IMR-90 (cell line): ENCODE measurements around the gene UNC13A. TPM values are rescaled to one million over a fixed set of nuclear protein-coding genes. Genes with fewer than 3 reads are reported as not detected.

ENCODE experiments used
- ATAC-seq: fragments of 200-7000 bp; cut with Tn5 transposase; 2 replicates; pipeline ENCODE4 v1.9.1; 2020; ENCODE audit warnings: low read depth, mild to moderate bottlenecking, moderate library complexity
- BruUV-seq: library from RNA; stranded (reverse); fragments of 400-500 nt; replicated peaks from 2 replicates; lab custom pipeline; 2021; lab: Mats Ljungman, UMichigan
- CTCF ChIA-PET: fragments of 300-600 bp; formaldehyde crosslinking; extraction: SDS; loops from one replicate; lab custom pipeline; 2021; ENCODE audit warnings: antibody characterized with exemption; lab: Yijun Ruan, JAX
- POLR2A ChIA-PET: fragments of 300-600 bp; sonication (Branson Sonifier 250); formaldehyde crosslinking; loops from one replicate; lab custom pipeline; 2022; ENCODE audit warnings: antibody characterized with exemption; ENCODE audit not compliant: unreplicated experiment; lab: Charles Lee
- DNase-seq: peaks from one replicate; pipeline ENCODE4 v3.0.0; 2013
- H2AFZ ChIP-seq: replicated peaks from 2 replicates; pipeline ENCODE3; 2013; ENCODE audit warnings: low read length, mild to moderate bottlenecking; ENCODE audit not compliant: poor library complexity
- H2AK5ac ChIP-seq: 2 replicates; pipeline ENCODE4 v1.6.1; 2013; ENCODE audit warnings: low read depth, low read length, inconsistent platforms
- H2AK9ac ChIP-seq: replicated peaks from 2 replicates; pipeline ENCODE3; 2013; ENCODE audit warnings: mild to moderate bottlenecking, low read depth, low read length, moderate library complexity; ENCODE audit not compliant: poor library complexity
- H2BK120ac ChIP-seq: 2 replicates; pipeline ENCODE4 v1.6.1; 2013; ENCODE audit warnings: low read depth, low read length, inconsistent platforms
- H2BK15ac ChIP-seq: 3 replicates; pipeline ENCODE4 v1.6.1; 2013; ENCODE audit warnings: low read depth, low read length, inconsistent platforms
- H2BK20ac ChIP-seq: 2 replicates; pipeline ENCODE4 v1.6.1; 2013; ENCODE audit warnings: low read depth, mild to moderate bottlenecking, inconsistent platforms, low read length, moderate library complexity
- H2BK5ac ChIP-seq: 2 replicates; pipeline ENCODE4 v1.6.1; 2013; ENCODE audit warnings: mild to moderate bottlenecking, low read depth, low read length, inconsistent platforms; ENCODE audit not compliant: poor library complexity, severe bottlenecking
- H3K14ac ChIP-seq: replicated peaks from 2 replicates; pipeline ENCODE4 v1.6.1; 2013; ENCODE audit warnings: low read depth, low read length, inconsistent platforms
- H3K18ac ChIP-seq: 2 replicates; pipeline ENCODE4 v1.6.1; 2013; ENCODE audit warnings: low read depth, low read length, control low read depth
- H3K23ac ChIP-seq: 2 replicates; pipeline ENCODE4 v1.6.1; 2013; ENCODE audit warnings: low read depth, low read length, inconsistent platforms
- H3K27ac ChIP-seq: 2 replicates; pipeline ENCODE4 v1.5.1; 2013; ENCODE audit warnings: mild to moderate bottlenecking, control low read depth, low read length; ENCODE audit not compliant: insufficient read depth
- H3K27me3 ChIP-seq: 2 replicates; pipeline ENCODE4 v1.6.1; 2013; ENCODE audit warnings: low read length; ENCODE audit not compliant: control insufficient read depth, insufficient read depth
- H3K36me3 ChIP-seq: 2 replicates; pipeline ENCODE4 v1.6.1; 2013; ENCODE audit warnings: low read length, mixed read lengths; ENCODE audit not compliant: control insufficient read depth, insufficient read depth
- H3K4ac ChIP-seq: 2 replicates; pipeline ENCODE4 v1.6.1; 2013; ENCODE audit warnings: low read depth, low read length, inconsistent platforms
- H3K4me1 ChIP-seq: 2 replicates; pipeline ENCODE4 v1.6.1; 2013; ENCODE audit warnings: low read length, mixed read lengths; ENCODE audit not compliant: control insufficient read depth, insufficient read depth
- H3K4me2 ChIP-seq: 2 replicates; pipeline ENCODE4 v1.6.1; 2013; ENCODE audit warnings: low read depth, mild to moderate bottlenecking, control low read depth, low read length, moderate library complexity
- H3K4me3 ChIP-seq: 2 replicates; pipeline ENCODE4 v1.5.1; 2013; ENCODE audit warnings: low read depth, mild to moderate bottlenecking, control low read depth, low read length, moderate library complexity; ENCODE audit not compliant: insufficient read depth
- H3K56ac ChIP-seq: 2 replicates; pipeline ENCODE4 v1.6.1; 2013; ENCODE audit warnings: low read length, inconsistent platforms; ENCODE audit not compliant: insufficient read depth; ENCODE audit errors: extremely low read depth
- H3K79me1 ChIP-seq, 2 experiments: 2 replicates each; pipeline ENCODE4 v1.6.1; 2013; ENCODE audit warnings: low read length in 2 of 2, inconsistent platforms in 1 of 2, low read depth in 1 of 2
- H3K9ac ChIP-seq: 2 replicates; pipeline ENCODE4 v1.6.1; 2013; ENCODE audit warnings: low read depth, low read length, control low read depth
- H3K9me1 ChIP-seq: 2 replicates; pipeline ENCODE4 v1.6.1; 2013; ENCODE audit warnings: low read length, inconsistent platforms; ENCODE audit not compliant: insufficient read depth
- H3K9me3 ChIP-seq: 2 replicates; pipeline ENCODE4 v1.6.1; 2013; ENCODE audit warnings: low read length; ENCODE audit not compliant: control insufficient read depth, insufficient read depth
- H4K20me1 ChIP-seq: 2 replicates; pipeline ENCODE4 v1.6.1; 2013; ENCODE audit warnings: low read length, inconsistent platforms; ENCODE audit not compliant: insufficient read depth
- H4K5ac ChIP-seq: 2 replicates; pipeline ENCODE4 v1.6.1; 2013; ENCODE audit warnings: mild to moderate bottlenecking, low read depth, low read length, control low read depth
- H4K8ac ChIP-seq, 2 experiments: 2 replicates each; pipeline ENCODE4 v1.6.1; 2013; ENCODE audit warnings: low read depth in 2 of 2, low read length in 2 of 2, control low read depth in 1 of 2, inconsistent platforms in 1 of 2
- H4K91ac ChIP-seq: 2 replicates; pipeline ENCODE4 v1.6.1; 2013; ENCODE audit warnings: low read depth, low read length, inconsistent platforms; ENCODE audit not compliant: insufficient read depth
- BHLHE40 ChIP-seq: fragments of 150-350 bp; IDR thresholded peaks from 2 replicates; pipeline ENCODE4 v1.6.1; 2016; ENCODE audit warnings: mild to moderate bottlenecking, low read depth, low read length
- CEBPB ChIP-seq: IDR thresholded peaks from 2 replicates; pipeline ENCODE4 v1.6.1; 2012; ENCODE audit warnings: low read depth, low read length, improper control_type of control experiment
- CHD1 ChIP-seq: IDR thresholded peaks from 2 replicates; pipeline ENCODE4 v1.6.1; 2012; ENCODE audit warnings: low read depth, low read length, improper control_type of control experiment
- FOS ChIP-seq: fragments of 150-350 bp; IDR thresholded peaks from 2 replicates; pipeline ENCODE4 v1.6.1; 2016; ENCODE audit warnings: low read depth, low read length
- MAFK ChIP-seq: IDR thresholded peaks from 2 replicates; pipeline ENCODE4 v1.6.1; 2012; ENCODE audit warnings: low read depth, low read length, improper control_type of control experiment
- MAZ ChIP-seq: IDR thresholded peaks from 2 replicates; pipeline ENCODE4 v1.6.1; 2012; ENCODE audit warnings: low read depth, mild to moderate bottlenecking, low read length, improper control_type of control experiment, moderate library complexity, borderline replicate concordance
- MXI1 ChIP-seq: IDR thresholded peaks from 2 replicates; pipeline ENCODE4 v1.6.1; 2012; ENCODE audit warnings: low read depth, mild to moderate bottlenecking, low read length, moderate library complexity, borderline replicate concordance
- NFE2L2 ChIP-seq: fragments of 150-350 bp; IDR thresholded peaks from 2 replicates; pipeline ENCODE4 v1.6.1; 2016; ENCODE audit warnings: low read depth, mild to moderate bottlenecking, low read length
- POLR2A ChIP-seq: IDR thresholded peaks from 2 replicates; pipeline ENCODE4 v1.6.1; 2012; ENCODE audit warnings: mild to moderate bottlenecking, low read depth, low read length
- RAD21 ChIP-seq: IDR thresholded peaks from 2 replicates; pipeline ENCODE4 v1.6.1; 2012; ENCODE audit warnings: low read length, improper control_type of control experiment
- RCOR1 ChIP-seq: IDR thresholded peaks from 2 replicates; pipeline ENCODE4 v1.6.1; 2012; ENCODE audit warnings: mild to moderate bottlenecking, low read length, improper control_type of control experiment; ENCODE audit not compliant: insufficient replicate concordance
- RFX5 ChIP-seq: IDR thresholded peaks from 2 replicates; pipeline ENCODE4 v1.8.0; 2012; ENCODE audit warnings: low read depth, mild to moderate bottlenecking, low read length, moderate library complexity
- SMC3 ChIP-seq: fragments of 150-350 bp; IDR thresholded peaks from 2 replicates; pipeline ENCODE4 v1.6.1; 2016; ENCODE audit warnings: low read depth, mild to moderate bottlenecking, antibody characterized with exemption, low read length, moderate library complexity
- WGBS, 2 experiments: methylation state at CpG; one replicate each; pipeline versions ENCODE4 v1.1.5 to v1.1.7; 2013; ENCODE audit warnings: missing lambda C conversion rate in 2 of 2; ENCODE audit not compliant: insufficient read length in 1 of 2; ENCODE audit errors: extremely low coverage in 2 of 2; 5-methylcytosine and 5-hydroxymethylcytosine counted together
- dilution Hi-C: fragments of 300-500 bp; cut with HindIII; formaldehyde crosslinking; loops from one replicate; pipeline ENCODE4 v1.14.3; 2018; ENCODE audit warnings: low sequenced_read_pairs; ENCODE audit not compliant: unreplicated experiment
- in situ Hi-C: fragments of 300-500 bp; cut with MboI; formaldehyde crosslinking; loops from 3 replicates; pipeline ENCODE4 v1.14.3; 2019; ENCODE audit warnings: low sequenced_read_pairs, inconsistent platforms, mixed read lengths
- intact Hi-C: fragments of 100-400 bp; cut with micrococcal nuclease; formaldehyde crosslinking; loops from 2 replicates; pipeline ENCODE4 v1.10.0; 2022
- polyA plus RNA-seq, 3 experiments: library from polyadenylated mRNA; depleted of rRNA; stranded (reverse); fragments of >200 nt; gene quantifications; 2 replicates each; pipeline ENCODE4 v1.2.3, GENCODE V29; 2012; ENCODE audit warnings: low replicate concordance in 1 of 3
- total RNA-seq: library from RNA; depleted of rRNA; stranded (reverse); fragments of >200 nt; gene quantifications from 2 replicates; pipeline ENCODE4 v1.2.3, GENCODE V29; 2012
- TF ChIP-seq, protein P1 (sequence below): fragments of 150-350 bp; IDR thresholded peaks from 2 replicates; pipeline ENCODE4 v1.6.1; 2017; ENCODE audit warnings: mild to moderate bottlenecking, antibody characterized with exemption, low read length, low read depth
- TF ChIP-seq, protein P2 (sequence below): fragments of 150-350 bp; IDR thresholded peaks from 2 replicates; pipeline ENCODE4 v1.6.1; 2016; ENCODE audit warnings: low read depth, mild to moderate bottlenecking, low read length, moderate library complexity, borderline replicate concordance
- TF ChIP-seq, protein P3 (sequence below): conservative IDR thresholded peaks from 2 replicates; pipeline ENCODE4 v1.5.1; 2012; ENCODE audit warnings: mild to moderate bottlenecking, low read depth, low read length, improper control_type of control experiment

The UNC13A gene
- total and polyA plus RNA-seq, 2 of the 4 experiments (the other 2 are of a cell fraction): 0.18 to 0.22 TPM

DNA sequence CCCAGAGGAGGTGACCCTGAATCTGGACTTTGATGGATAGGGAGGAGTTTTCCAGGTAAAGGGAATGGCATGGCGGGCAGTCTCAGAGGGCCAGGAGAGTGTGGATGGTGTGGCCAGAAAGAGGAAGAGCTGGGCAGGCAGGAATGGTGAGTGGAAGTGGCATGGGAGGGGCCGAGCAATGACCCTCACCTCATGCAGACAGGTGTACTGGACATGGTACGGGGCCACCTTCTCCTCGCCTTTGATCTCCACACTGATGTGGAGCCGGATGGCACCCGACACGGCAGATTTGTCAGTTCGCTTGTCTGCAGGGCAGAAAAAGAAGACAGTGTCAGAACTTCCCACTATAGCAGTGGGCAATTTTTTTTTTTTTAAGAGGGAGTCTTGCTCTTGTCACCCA is 45.5 kb downstream of the UNC13A start:
- ATAC-seq (no peak), DNase-seq (no peak)
- H3K56ac ChIP-seq: no peak overlapping the region
- H4K20me1 ChIP-seq: no peaks in the 10 kb centered on the region
- H3K4ac ChIP-seq: no peak overlapping the region
- WGBS, 2 experiments: 90% methylated on average over 2 of the region's 8 CpGs; no CpG with 5 or more reads in 1 of the 2 experiments
- H3K9me1 ChIP-seq: no peaks in the 10 kb centered on the region
- H3K18ac ChIP-seq: no peak overlapping the region
- H2BK5ac ChIP-seq: no peak overlapping the region
- POLR2A ChIA-PET: no interaction called here
- H3K27me3 ChIP-seq: peaks cover 6% of the 10 kb centered on the region; the same call in 1 of the 2 replicates
- no peak overlapping the region for H2AK9ac ChIP-seq
- TF ChIP-seq CEBPB (no peak), CHD1 (no peak), MXI1 (no peak), POLR2A (no peak), MAZ (no peak), MAFK (no peak), NFE2L2 (no peak), SMC3 (no peak), RCOR1 (no peak), BHLHE40 (no peak), RFX5 (no peak), RAD21 (no peak), FOS (no peak)
- TF ChIP-seq, protein P1, sequence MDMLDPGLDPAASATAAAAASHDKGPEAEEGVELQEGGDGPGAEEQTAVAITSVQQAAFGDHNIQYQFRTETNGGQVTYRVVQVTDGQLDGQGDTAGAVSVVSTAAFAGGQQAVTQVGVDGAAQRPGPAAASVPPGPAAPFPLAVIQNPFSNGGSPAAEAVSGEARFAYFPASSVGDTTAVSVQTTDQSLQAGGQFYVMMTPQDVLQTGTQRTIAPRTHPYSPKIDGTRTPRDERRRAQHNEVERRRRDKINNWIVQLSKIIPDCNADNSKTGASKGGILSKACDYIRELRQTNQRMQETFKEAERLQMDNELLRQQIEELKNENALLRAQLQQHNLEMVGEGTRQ: no peak
- TF ChIP-seq, protein P2, sequence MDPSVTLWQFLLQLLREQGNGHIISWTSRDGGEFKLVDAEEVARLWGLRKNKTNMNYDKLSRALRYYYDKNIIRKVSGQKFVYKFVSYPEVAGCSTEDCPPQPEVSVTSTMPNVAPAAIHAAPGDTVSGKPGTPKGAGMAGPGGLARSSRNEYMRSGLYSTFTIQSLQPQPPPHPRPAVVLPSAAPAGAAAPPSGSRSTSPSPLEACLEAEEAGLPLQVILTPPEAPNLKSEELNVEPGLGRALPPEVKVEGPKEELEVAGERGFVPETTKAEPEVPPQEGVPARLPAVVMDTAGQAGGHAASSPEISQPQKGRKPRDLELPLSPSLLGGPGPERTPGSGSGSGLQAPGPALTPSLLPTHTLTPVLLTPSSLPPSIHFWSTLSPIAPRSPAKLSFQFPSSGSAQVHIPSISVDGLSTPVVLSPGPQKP: no peak
- TF ChIP-seq, protein P3, sequence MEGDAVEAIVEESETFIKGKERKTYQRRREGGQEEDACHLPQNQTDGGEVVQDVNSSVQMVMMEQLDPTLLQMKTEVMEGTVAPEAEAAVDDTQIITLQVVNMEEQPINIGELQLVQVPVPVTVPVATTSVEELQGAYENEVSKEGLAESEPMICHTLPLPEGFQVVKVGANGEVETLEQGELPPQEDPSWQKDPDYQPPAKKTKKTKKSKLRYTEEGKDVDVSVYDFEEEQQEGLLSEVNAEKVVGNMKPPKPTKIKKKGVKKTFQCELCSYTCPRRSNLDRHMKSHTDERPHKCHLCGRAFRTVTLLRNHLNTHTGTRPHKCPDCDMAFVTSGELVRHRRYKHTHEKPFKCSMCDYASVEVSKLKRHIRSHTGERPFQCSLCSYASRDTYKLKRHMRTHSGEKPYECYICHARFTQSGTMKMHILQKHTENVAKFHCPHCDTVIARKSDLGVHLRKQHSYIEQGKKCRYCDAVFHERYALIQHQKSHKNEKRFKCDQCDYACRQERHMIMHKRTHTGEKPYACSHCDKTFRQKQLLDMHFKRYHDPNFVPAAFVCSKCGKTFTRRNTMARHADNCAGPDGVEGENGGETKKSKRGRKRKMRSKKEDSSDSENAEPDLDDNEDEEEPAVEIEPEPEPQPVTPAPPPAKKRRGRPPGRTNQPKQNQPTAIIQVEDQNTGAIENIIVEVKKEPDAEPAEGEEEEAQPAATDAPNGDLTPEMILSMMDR: no peak
- H3K23ac ChIP-seq: no peak overlapping the region
- H3K4me2 ChIP-seq: no peak overlapping the region
- no peaks in the 10 kb centered on the region for H3K79me1 ChIP-seq
- no peak overlapping the region for H4K8ac ChIP-seq
- no peak overlapping the region for H3K14ac ChIP-seq
- no peak overlapping the region for H3K4me3 ChIP-seq
- H3K27ac ChIP-seq: no peak overlapping the region
- CTCF ChIA-PET: no interaction called here
- no peaks in the 10 kb centered on the region for H3K9me3 ChIP-seq
- H2AK5ac ChIP-seq: no peak overlapping the region
- intact Hi-C loops: no loop called here
- H2AFZ ChIP-seq: no peak overlapping the region
- H3K4me1 ChIP-seq: no peaks in the 10 kb centered on the region
- H4K5ac ChIP-seq: no peak overlapping the region
- no peaks in the 10 kb centered on the region for H3K36me3 ChIP-seq
- no peak overlapping the region for H2BK120ac ChIP-seq
- in situ Hi-C loops: no loop called here
- dilution Hi-C loops: no loop called here
- no peak overlapping the region for H3K9ac ChIP-seq
- no peak overlapping the region for H2BK20ac ChIP-seq
- H2BK15ac ChIP-seq: no peak overlapping the region
- no peak overlapping the region for H4K91ac ChIP-seq
- no TSS peak for BruUV-seq
